ENCODE results near the gene PLXNB1.

DNA sequence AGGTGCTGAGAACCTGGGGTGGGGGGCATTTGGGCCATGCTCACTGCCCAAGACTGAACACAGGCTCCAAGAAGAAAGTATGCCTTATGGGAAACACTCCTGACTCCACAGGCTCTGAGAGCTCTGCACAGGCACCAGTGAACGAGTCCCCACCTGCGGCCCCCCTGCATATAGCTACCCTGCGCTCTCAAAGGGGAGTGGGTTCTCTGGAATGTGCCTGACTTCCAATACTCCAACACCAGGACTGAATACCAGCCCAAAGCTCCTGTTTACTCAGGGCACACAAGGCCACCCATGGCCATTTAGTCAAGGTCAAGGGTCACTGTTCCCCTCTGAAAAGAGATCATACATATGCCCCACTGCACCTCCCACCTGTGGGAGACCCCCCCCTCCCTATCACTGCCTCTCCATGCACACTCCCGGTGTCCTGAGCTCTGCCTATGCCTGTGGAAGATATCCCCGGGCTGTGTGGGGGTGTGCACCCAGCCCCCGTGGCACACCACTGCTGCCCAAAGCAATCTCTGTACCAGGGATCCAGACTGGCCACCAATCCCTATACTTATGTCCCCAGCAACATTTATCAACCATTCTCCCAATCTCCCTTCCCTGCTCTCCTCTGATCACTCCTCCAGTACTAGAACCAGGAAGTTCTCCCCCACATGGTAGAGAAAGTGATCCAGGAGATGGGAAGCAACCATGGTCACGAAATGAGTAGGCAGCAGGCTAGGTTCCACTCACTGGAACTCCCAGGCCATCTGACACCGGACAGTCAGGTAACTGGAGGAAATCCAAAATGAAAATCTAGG is 1.5 kb upstream of the PLXNB1 start:
- TF ChIP-seq GATA3 (IDR thresholded peaks at IDR 0.05; ENCODE audit: borderline replicate concordance) (no peak), HOXA7 (CRISPR knock-in tag; IDR thresholded peaks at IDR 0.05) (no peak), HDAC2 (IDR thresholded peaks at IDR 0.05) (no peak)

Data from A549 (cell line).